ENCODE measurements around the gene SPATA13. TPM values are rescaled to one million over a fixed set of nuclear protein-coding genes. Genes with fewer than 3 reads are reported as not detected.
"Not testable (repeated sequence)": the region's sequence is repeated elsewhere in the genome, so short reads cannot be mapped to it uniquely, and the experiment has no call there.

SPATA13 gene
- total RNA-seq, 1 donor from 2014 or later: 11.4 TPM

- no peak for TF ChIP-seq CTCF (IDR thresholded peaks at IDR 0.05; ENCODE audit: unreplicated experiment)
Measured at GRCh38 chr13:24304620-24305019, 144.1 kb downstream of the SPATA13 start.

GRCh38 chr13:24306632-24307031 lies 146.1 kb downstream of the SPATA13 start:
- no peaks in the 10 kb centered on the region for H3K36me3 Mint-ChIP-seq (ENCODE audit: low read depth, unreplicated experiment)
- no peak overlapping the region for H3K4me3 Mint-ChIP-seq (ENCODE audit: unreplicated experiment)
- peaks cover 1% of the 10 kb centered on the region for H3K27me3 Mint-ChIP-seq (ENCODE audit: unreplicated experiment)
- DNase-seq (ENCODE audit: low spot score): no peak
- H3K4me1 Mint-ChIP-seq (ENCODE audit: unreplicated experiment): peaks cover 11% of the 10 kb centered on the region
- no peak overlapping the region for H3K27ac Mint-ChIP-seq (ENCODE audit: unreplicated experiment)
- no peaks in the 10 kb centered on the region for H3K9me3 Mint-ChIP-seq (ENCODE audit: unreplicated experiment)
- no peak for TF ChIP-seq CTCF (IDR thresholded peaks at IDR 0.05; ENCODE audit: unreplicated experiment)

More at GRCh38 chr13:24304620-24305019, 144.1 kb downstream of the SPATA13 start:
- Mint-ChIP-seq H3K27ac (ENCODE audit: unreplicated experiment) (no peak overlapping the region), H3K9me3 (ENCODE audit: unreplicated experiment) (no peaks in the 10 kb centered on the region), H3K36me3 (ENCODE audit: low read depth, unreplicated experiment) (peaks cover 6% of the 10 kb centered on the region), H3K4me3 (ENCODE audit: unreplicated experiment) (no peak overlapping the region), H3K27me3 (ENCODE audit: unreplicated experiment) (peaks cover 3% of the 10 kb centered on the region), H3K4me1 (ENCODE audit: unreplicated experiment) (peaks cover 11% of the 10 kb centered on the region)
- no peak for DNase-seq (ENCODE audit: low spot score)

- no peak for DNase-seq (ENCODE audit: low spot score)
- Mint-ChIP-seq H3K9me3 (ENCODE audit: unreplicated experiment) (no peaks in the 10 kb centered on the region), H3K4me1 (ENCODE audit: unreplicated experiment) (peaks cover 11% of the 10 kb centered on the region), H3K4me3 (ENCODE audit: unreplicated experiment) (no peak overlapping the region), H3K36me3 (ENCODE audit: low read depth, unreplicated experiment) (no peaks in the 10 kb centered on the region), H3K27ac (ENCODE audit: unreplicated experiment) (no peak overlapping the region), H3K27me3 (ENCODE audit: unreplicated experiment) (peaks cover under 1% of the 10 kb centered on the region)
- no peak for TF ChIP-seq CTCF (IDR thresholded peaks at IDR 0.05; ENCODE audit: unreplicated experiment)
Measured at GRCh38 chr13:24307211-24308067, 146.9 kb downstream of the SPATA13 start.

- no peak for DNase-seq (ENCODE audit: low spot score)
- TF ChIP-seq CTCF (IDR thresholded peaks at IDR 0.05; ENCODE audit: unreplicated experiment): no peak
- Mint-ChIP-seq H3K4me1 (ENCODE audit: unreplicated experiment) (peaks cover 11% of the 10 kb centered on the region), H3K4me3 (ENCODE audit: unreplicated experiment) (no peak overlapping the region), H3K36me3 (ENCODE audit: low read depth, unreplicated experiment) (no peaks in the 10 kb centered on the region), H3K27ac (ENCODE audit: unreplicated experiment) (no peak overlapping the region), H3K9me3 (ENCODE audit: unreplicated experiment) (no peaks in the 10 kb centered on the region), H3K27me3 (ENCODE audit: unreplicated experiment) (no peaks in the 10 kb centered on the region)
Measured at GRCh38 chr13:24308068-24308445, 147.5 kb downstream of the SPATA13 start.

- no peaks in the 10 kb centered on the region for H3K9me3 Mint-ChIP-seq (ENCODE audit: unreplicated experiment)
- no peaks in the 10 kb centered on the region for H3K36me3 Mint-ChIP-seq (ENCODE audit: low read depth, unreplicated experiment)
- H3K4me3 Mint-ChIP-seq (ENCODE audit: unreplicated experiment): no peak overlapping the region
- no peak for TF ChIP-seq CTCF (IDR thresholded peaks at IDR 0.05; ENCODE audit: unreplicated experiment)
- peaks cover 14% of the 10 kb centered on the region for H3K4me1 Mint-ChIP-seq (ENCODE audit: unreplicated experiment)
- H3K27me3 Mint-ChIP-seq (ENCODE audit: unreplicated experiment): no peaks in the 10 kb centered on the region
- H3K27ac Mint-ChIP-seq (ENCODE audit: unreplicated experiment): no peak overlapping the region
- no peak for DNase-seq (ENCODE audit: low spot score)
Measured at GRCh38 chr13:24308488-24309020, 148.0 kb downstream of the SPATA13 start.

- peaks cover 14% of the 10 kb centered on the region for H3K4me1 Mint-ChIP-seq (ENCODE audit: unreplicated experiment)
- not testable (repeated sequence) for H3K27ac Mint-ChIP-seq (ENCODE audit: unreplicated experiment); DNase-seq (ENCODE audit: low spot score); H3K36me3 Mint-ChIP-seq (ENCODE audit: low read depth, unreplicated experiment); H3K27me3 Mint-ChIP-seq (ENCODE audit: unreplicated experiment); H3K4me3 Mint-ChIP-seq (ENCODE audit: unreplicated experiment); H3K9me3 Mint-ChIP-seq (ENCODE audit: unreplicated experiment)
Measured at GRCh38 chr13:24309300-24309699, 148.8 kb downstream of the SPATA13 start, which contains the start of gene C1QTNF9. Gene C1QTNF9 (plus strand): TSS chr13:24309580. CDS start chr13:24316004, 6,424 bp downstream.
